ENCODE data around the gene PLEKHG4B. TPM values are rescaled to one million over a fixed set of nuclear protein-coding genes. Genes with fewer than 3 reads are reported as not detected.

Gene PLEKHG4B
- total and polyA plus RNA-seq, 2 of the 8 experiments (the other 6 are each of a cell fraction or from before 2014, with no cell fraction given) = 31.1 to 43.6 TPM

- Histone ChIP-seq H3K4me3 (ENCODE audit: extremely low read depth in 1 of 4, insufficient read depth in 2 of 4, low read depth in 3 of 4, low read length in 4 of 4) (no peak overlapping the region), H3K23ac (ENCODE audit: insufficient read length) (no peak overlapping the region), H2BK20ac (ENCODE audit: low read length) (no peak overlapping the region), H3K79me1 (ENCODE audit: low read depth, low read length) (no peaks in the 10 kb centered on the region), H2AFZ (ENCODE audit: low read length) (no peak overlapping the region), H2BK120ac (replicated peaks; ENCODE audit: low read depth, low read length) (no peak overlapping the region), H3K4ac (replicated peaks; ENCODE audit: insufficient read length, low read depth, low read length) (no peak overlapping the region), H2BK15ac (ENCODE audit: low read length) (0 out of 2 replicates have a peak overlapping the region, but pooled peaks have one; percentile 8), H2BK12ac (ENCODE audit: low read depth, low read length) (peak overlapping the region; percentile 75; the same call in 1 of the 2 replicates), H3K9me3 (ENCODE audit: insufficient read depth in 2 of 2, low read depth in 1 of 2, low read length in 1 of 2) (no peaks in the 10 kb centered on the region), H4K91ac (replicated peaks; ENCODE audit: insufficient read length, low read length) (no peak overlapping the region), H3K27me3 (replicated peaks in 1 of 4; ENCODE audit: control insufficient read depth in 3 of 4, extremely low read depth in 1 of 4, insufficient read depth in 3 of 4, low read length in 3 of 4) (no peaks in the 10 kb centered on the region), H3K27ac (ENCODE audit: low read depth, low read length) (no peak overlapping the region), H3K4me2 (ENCODE audit: insufficient read depth in 1 of 2, low read depth in 2 of 2, low read length in 2 of 2) (no peak overlapping the region), H3K18ac (ENCODE audit: extremely low read depth, low read length) (no peak overlapping the region), H3K14ac (ENCODE audit: insufficient read length) (no peak overlapping the region), H4K8ac (ENCODE audit: extremely low read depth, insufficient read depth, low read length) (no peak overlapping the region), H4K20me1 (replicated peaks in 1 of 2; ENCODE audit: control insufficient read depth in 1 of 2, insufficient read depth in 2 of 2, low read length in 2 of 2) (peaks cover 2 to 3% of the 10 kb centered on the region in 2 experiments), H2AK5ac (ENCODE audit: low read depth, low read length) (no peak overlapping the region), H3K79me2 (ENCODE audit: control insufficient read depth in 1 of 2, insufficient read depth in 2 of 2, low read length in 2 of 2) (no peaks in the 10 kb centered on the region), H2BK5ac (ENCODE audit: low read depth, low read length) (no peak overlapping the region), H4K5ac (ENCODE audit: insufficient read length, low read depth, low read length) (no peak overlapping the region), H3K4me1 (replicated peaks in 1 of 4; ENCODE audit: control insufficient read depth in 3 of 4, insufficient read depth in 4 of 4, low read length in 3 of 4) (peaks cover 0 to 9% (median 5%) of the 10 kb centered on the region in 4 experiments; a peak in 4 of 7 replicates), H3K23me2 (ENCODE audit: low read depth, low read length) (no peaks in the 10 kb centered on the region), H3K9ac (replicated peaks in 1 of 4; ENCODE audit: extremely low read depth in 1 of 4, low read depth in 3 of 4, low read length in 3 of 4) (no peak overlapping the region), H3K36me3 (ENCODE audit: control insufficient read depth in 2 of 4, insufficient read depth in 4 of 4, low read length in 3 of 4) (no peaks in the 10 kb centered on the region; a peak in 1 of 8 replicates), H3K56ac (replicated peaks; ENCODE audit: insufficient read length, low read depth, low read length) (no peak overlapping the region)
- POLR2A ChIA-PET (ENCODE audit: partially characterized antibody) = no interaction called here
- FAIRE-seq (no peak), DNase-seq (ENCODE audit: low read depth in 1 of 2, low spot score in 2 of 2) (no peak)
- WGBS, 2 experiments (ENCODE audit: extremely low coverage in 1 of 2, insufficient coverage in 1 of 2, insufficient read length in 1 of 2, insufficient replicate concordance in 2 of 2, low coverage in 1 of 2, low lambda C conversion rate in 2 of 2, missing lambda C conversion rate in 1 of 2) = 80% methylated on average over 16 of the region's 31 CpGs; no CpG with 5 or more reads in 1 of the 2 experiments
- CTCF ChIA-PET (ENCODE audit: partially characterized antibody) = no interaction called here
- TF ChIP-seq KDM5A (IDR thresholded peaks at IDR 0.05; ENCODE audit: low read length) (no peak), CEBPB (IDR thresholded peaks at IDR 0.05; ENCODE audit: low read depth, low read length) (no peak), HDAC2 (IDR thresholded peaks at IDR 0.05; ENCODE audit: borderline replicate concordance in 1 of 2, low read depth in 2 of 2, low read length in 2 of 2) (no peak), HDAC6 (IDR thresholded peaks at IDR 0.05; ENCODE audit: low read depth, low read length) (no peak), CTCF (IDR thresholded peaks at IDR 0.05; ENCODE audit: control extremely low read depth in 1 of 3, insufficient read depth in 1 of 3, low read depth in 1 of 3, low read length in 3 of 3) (no peak), POU5F1 (IDR thresholded peaks at IDR 0.05; ENCODE audit: low read depth, low read length) (no peak), RBBP5 (IDR thresholded peaks at IDR 0.05; ENCODE audit: borderline replicate concordance, low read depth, low read length) (no peak), POLR2A (IDR thresholded peaks at IDR 0.05; ENCODE audit: control extremely low read depth in 1 of 2, low read depth in 2 of 2, low read length in 2 of 2) (no peak), GABPA (IDR thresholded peaks at IDR 0.05; ENCODE audit: borderline replicate concordance, insufficient read depth, low read length) (no peak)
These were observed 16.3 kb upstream of the PLEKHG4B start for GRCh38 chr5:75331-76320.
